HEK293 (cell line): ENCODE data around the gene LRP2BP.

Experiments used
- EGR2 ChIP-seq: fragments of 450-650 bp; formaldehyde crosslinking; IDR thresholded peaks from 2 replicates; pipeline ENCODE4 v1.5.1; 2016; ENCODE audit warnings: low read depth, missing biosample characterization, missing genetic modification characterization
- GLIS1 ChIP-seq: fragments of 450-650 bp; formaldehyde crosslinking; IDR thresholded peaks from 2 replicates; pipeline ENCODE4 v1.5.1; 2016; ENCODE audit warnings: missing biosample characterization, missing genetic modification characterization
- GLIS2 ChIP-seq: fragments of 450-650 bp; formaldehyde crosslinking; IDR thresholded peaks from 2 replicates; pipeline ENCODE4 v1.5.1; 2016; ENCODE audit warnings: missing biosample characterization, missing genetic modification characterization
- KLF8 ChIP-seq: fragments of 450-650 bp; formaldehyde crosslinking; IDR thresholded peaks from 2 replicates; pipeline ENCODE4 v1.5.1; 2016; ENCODE audit warnings: missing biosample characterization, missing genetic modification characterization
- KLF9 ChIP-seq: fragments of 450-650 bp; formaldehyde crosslinking; IDR thresholded peaks from 2 replicates; pipeline ENCODE4 v1.5.1; 2016; ENCODE audit warnings: missing biosample characterization, missing genetic modification characterization, low read depth
- PBX3 ChIP-seq: sonication (generic); formaldehyde crosslinking; IDR thresholded peaks from 2 replicates; pipeline ENCODE4 v1.8.1; 2022; ENCODE audit warnings: mild to moderate bottlenecking, moderate library complexity, missing genetic modification reagents
- SP7 ChIP-seq: fragments of 450-650 bp; formaldehyde crosslinking; IDR thresholded peaks from 2 replicates; pipeline ENCODE4 v1.5.1; 2016; ENCODE audit warnings: missing biosample characterization, missing genetic modification characterization
- ZBTB1 ChIP-seq: fragments of 450-650 bp; formaldehyde crosslinking; IDR thresholded peaks from 2 replicates; pipeline ENCODE4 v1.5.1; 2016; ENCODE audit warnings: missing biosample characterization, missing genetic modification characterization
- ZBTB11 ChIP-seq: fragments of 450-650 bp; formaldehyde crosslinking; conservative IDR thresholded peaks from 2 replicates; pipeline ENCODE4 v1.5.1; 2016; ENCODE audit warnings: low read depth, missing biosample characterization, missing genetic modification characterization
- ZNF211 ChIP-seq: fragments of 450-650 bp; formaldehyde crosslinking; IDR thresholded peaks from 2 replicates; pipeline ENCODE4 v1.5.1; 2016; ENCODE audit warnings: low read depth, missing biosample characterization, missing genetic modification characterization
- ZNF223 ChIP-seq: fragments of 450-650 bp; formaldehyde crosslinking; IDR thresholded peaks from 2 replicates; pipeline ENCODE4 v1.5.1; 2016; ENCODE audit warnings: missing biosample characterization, missing genetic modification characterization
- ZNF274 ChIP-seq, 2 experiments: fragments of 200-500 bp in 1 of 2; fragments of 450-650 bp in 1 of 2; sonication (Bioruptor generic) in 1 of 2; formaldehyde crosslinking in 1 of 2; IDR thresholded peaks; 2 replicates each; pipeline versions ENCODE4 v1.5.1 to v1.6.1; 2014 to 2016; ENCODE audit warnings: borderline replicate concordance in 1 of 2, inconsistent platforms in 1 of 2, low read length in 1 of 2, missing biosample characterization in 1 of 2, missing genetic modification characterization in 1 of 2
- ZNF335 ChIP-seq: fragments of 450-650 bp; formaldehyde crosslinking; conservative IDR thresholded peaks from 2 replicates; pipeline ENCODE4 v1.5.1; 2016; ENCODE audit warnings: missing biosample characterization, missing genetic modification characterization
- ZNF404 ChIP-seq: fragments of 450-650 bp; formaldehyde crosslinking; IDR thresholded peaks from 2 replicates; pipeline ENCODE4 v1.5.1; 2017; ENCODE audit warnings: missing biosample characterization, missing genetic modification characterization
- ZNF521 ChIP-seq: fragments of 450-650 bp; formaldehyde crosslinking; IDR thresholded peaks from 2 replicates; pipeline ENCODE4 v1.5.1; 2017; ENCODE audit warnings: missing biosample characterization, mild to moderate bottlenecking, missing genetic modification characterization
- ZNF544 ChIP-seq: fragments of 450-650 bp; formaldehyde crosslinking; IDR thresholded peaks from 2 replicates; pipeline ENCODE4 v1.5.0; 2017; ENCODE audit warnings: missing biosample characterization, missing genetic modification characterization
- ZNF558 ChIP-seq: fragments of 450-650 bp; formaldehyde crosslinking; IDR thresholded peaks from 2 replicates; pipeline ENCODE4 v1.5.1; 2016; ENCODE audit warnings: missing biosample characterization, missing genetic modification characterization
- ZNF600 ChIP-seq: fragments of 450-650 bp; formaldehyde crosslinking; IDR thresholded peaks from 2 replicates; pipeline ENCODE4 v1.5.1; 2016; ENCODE audit warnings: missing biosample characterization, missing genetic modification characterization
- ZNF660 ChIP-seq: fragments of 450-650 bp; IDR thresholded peaks from 2 replicates; pipeline ENCODE4 v1.5.1; 2018; ENCODE audit warnings: missing biosample characterization, mild to moderate bottlenecking, missing genetic modification characterization
- ZNF677 ChIP-seq: fragments of 450-650 bp; IDR thresholded peaks from 2 replicates; pipeline ENCODE4 v1.5.0; 2018; ENCODE audit warnings: missing biosample characterization, mild to moderate bottlenecking, missing genetic modification characterization, moderate library complexity
- ZNF776 ChIP-seq: fragments of 450-650 bp; formaldehyde crosslinking; IDR thresholded peaks from 2 replicates; pipeline ENCODE4 v1.5.0; 2017; ENCODE audit warnings: missing biosample characterization, missing genetic modification characterization, borderline replicate concordance
- TF ChIP-seq, protein P1 (sequence below): fragments of 450-650 bp; formaldehyde crosslinking; IDR thresholded peaks from 2 replicates; pipeline ENCODE4 v1.5.1; 2016; ENCODE audit warnings: missing biosample characterization, missing genetic modification characterization
- TF ChIP-seq, protein P2 (sequence below): fragments of 450-650 bp; formaldehyde crosslinking; IDR thresholded peaks from 2 replicates; pipeline ENCODE4 v1.5.1; 2016; ENCODE audit warnings: missing biosample characterization, missing genetic modification characterization
- TF ChIP-seq, protein P3 (sequence below): fragments of 450-650 bp; formaldehyde crosslinking; IDR thresholded peaks from 2 replicates; pipeline ENCODE4 v1.5.1; 2016; ENCODE audit warnings: missing biosample characterization, missing genetic modification characterization
- TF ChIP-seq, protein P4 (sequence below): fragments of 450-650 bp; formaldehyde crosslinking; IDR thresholded peaks from 2 replicates; pipeline ENCODE4 v1.5.1; 2016; ENCODE audit warnings: missing biosample characterization, missing genetic modification characterization

The LRP2BP gene

DNA sequence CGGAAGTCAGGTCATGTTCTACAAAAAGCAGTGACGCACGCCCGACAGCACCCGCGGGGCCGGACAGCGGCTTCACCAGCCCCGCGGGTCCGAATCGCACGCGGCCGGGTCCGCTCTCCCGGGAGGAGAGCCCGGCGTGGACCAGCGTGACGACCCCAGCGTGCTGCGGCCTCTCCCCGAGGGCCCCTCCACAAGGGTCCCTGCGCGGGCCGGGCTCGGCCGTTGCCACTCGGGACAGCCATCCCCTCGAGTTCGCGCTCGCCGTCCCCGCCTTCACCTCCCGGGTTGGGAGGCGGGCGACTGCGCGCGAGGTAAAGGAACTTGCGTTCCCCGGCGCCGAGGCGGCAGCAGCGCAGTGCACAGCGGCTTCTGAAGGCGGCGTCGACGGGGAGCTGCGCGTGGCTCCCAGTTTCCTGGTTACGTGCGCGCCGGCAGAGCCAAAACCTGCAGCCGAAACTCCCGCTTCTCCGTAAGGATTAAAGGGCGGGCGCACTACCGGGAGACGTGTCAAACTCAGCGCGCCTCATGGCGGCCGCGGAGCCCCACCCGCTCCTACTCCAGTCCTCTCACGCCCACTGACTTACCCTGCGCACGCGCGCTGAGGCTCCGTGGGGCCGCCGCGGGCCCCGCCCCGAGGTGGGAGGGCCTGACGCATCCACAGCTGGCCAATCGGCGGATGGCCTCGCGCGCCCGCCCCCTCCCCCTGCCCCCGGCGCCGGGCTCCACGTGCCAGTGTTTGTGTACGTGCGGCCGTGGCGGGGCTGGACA lies 416 bp upstream of the LRP2BP start (continued):
- TF ChIP-seq, protein P1, sequence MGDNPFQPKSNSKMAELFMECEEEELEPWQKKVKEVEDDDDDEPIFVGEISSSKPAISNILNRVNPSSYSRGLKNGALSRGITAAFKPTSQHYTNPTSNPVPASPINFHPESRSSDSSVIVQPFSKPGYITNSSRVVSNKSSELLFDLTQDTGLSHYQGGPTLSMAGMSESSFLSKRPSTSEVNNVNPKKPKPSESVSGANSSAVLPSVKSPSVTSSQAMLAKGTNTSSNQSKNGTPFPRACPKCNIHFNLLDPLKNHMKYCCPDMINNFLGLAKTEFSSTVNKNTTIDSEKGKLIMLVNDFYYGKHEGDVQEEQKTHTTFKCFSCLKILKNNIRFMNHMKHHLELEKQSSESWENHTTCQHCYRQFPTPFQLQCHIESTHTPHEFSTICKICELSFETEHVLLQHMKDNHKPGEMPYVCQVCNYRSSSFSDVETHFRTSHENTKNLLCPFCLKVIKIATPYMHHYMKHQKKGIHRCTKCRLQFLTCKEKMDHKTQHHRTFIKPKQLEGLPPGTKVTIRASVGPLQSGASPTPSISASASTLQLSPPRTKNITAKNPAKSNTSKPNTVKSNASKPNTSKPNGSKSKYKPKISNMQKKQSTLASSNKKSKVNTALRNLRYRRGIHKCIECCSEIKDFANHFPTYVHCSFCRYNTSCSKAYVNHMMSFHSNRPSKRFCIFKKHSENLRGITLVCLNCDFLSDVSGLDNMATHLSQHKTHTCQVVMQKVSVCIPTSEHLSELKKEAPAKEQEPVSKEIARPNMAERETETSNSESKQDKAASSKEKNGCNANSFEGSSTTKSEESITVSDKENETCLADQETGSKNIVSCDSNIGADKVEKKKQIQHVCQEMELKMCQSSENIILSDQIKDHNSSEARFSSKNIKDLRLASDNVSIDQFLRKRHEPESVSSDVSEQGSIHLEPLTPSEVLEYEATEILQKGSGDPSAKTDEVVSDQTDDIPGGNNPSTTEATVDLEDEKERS (tag by site-specific recombination) = no peak
- TF ChIP-seq ZNF404 (tag by site-specific recombination) (no peak), ZNF274 (IDR thresholded peaks at IDR 0.05; ENCODE audit: low read length) (no peak), ZNF274 (tag by site-specific recombination; IDR thresholded peaks at IDR 0.05; ENCODE audit: borderline replicate concordance) (no peak), EGR2 (tag by site-specific recombination) (peak; percentile 40; the same call in 1 of the 2 replicates), KLF8 (tag by site-specific recombination) (peak; percentile 53; the same call in 1 of the 2 replicates), GLIS1 (peak; percentile 59), PBX3 (CRISPR knock-in tag) (peak; percentile 52; the same call in 1 of the 2 replicates), ZNF521 (tag by site-specific recombination) (no peak), ZNF600 (peak; percentile 97), KLF9 (peak; percentile 88), ZBTB1 (tag by site-specific recombination) (no peak), SP7 (tag by site-specific recombination) (peak; percentile 70), ZNF776 (tag by site-specific recombination) (no peak), ZNF544 (tag by site-specific recombination) (no peak), ZNF223 (tag by site-specific recombination) (no peak), ZNF660 (tag by site-specific recombination) (peak; percentile 59; the same call in 1 of the 2 replicates), ZNF558 (tag by site-specific recombination) (no peak), GLIS2 (tag by site-specific recombination) (peak; percentile 76; the same call in 1 of the 2 replicates), ZNF211 (no peak), ZNF677 (tag by site-specific recombination) (no peak), ZNF335 (tag by site-specific recombination) (peak; percentile 74), ZBTB11 (tag by site-specific recombination) (0 out of 2 replicates have a peak, but pooled peaks have one; percentile 12)
- TF ChIP-seq, protein P2, sequence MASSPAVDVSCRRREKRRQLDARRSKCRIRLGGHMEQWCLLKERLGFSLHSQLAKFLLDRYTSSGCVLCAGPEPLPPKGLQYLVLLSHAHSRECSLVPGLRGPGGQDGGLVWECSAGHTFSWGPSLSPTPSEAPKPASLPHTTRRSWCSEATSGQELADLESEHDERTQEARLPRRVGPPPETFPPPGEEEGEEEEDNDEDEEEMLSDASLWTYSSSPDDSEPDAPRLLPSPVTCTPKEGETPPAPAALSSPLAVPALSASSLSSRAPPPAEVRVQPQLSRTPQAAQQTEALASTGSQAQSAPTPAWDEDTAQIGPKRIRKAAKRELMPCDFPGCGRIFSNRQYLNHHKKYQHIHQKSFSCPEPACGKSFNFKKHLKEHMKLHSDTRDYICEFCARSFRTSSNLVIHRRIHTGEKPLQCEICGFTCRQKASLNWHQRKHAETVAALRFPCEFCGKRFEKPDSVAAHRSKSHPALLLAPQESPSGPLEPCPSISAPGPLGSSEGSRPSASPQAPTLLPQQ = peak; percentile 29; the same call in 1 of the 2 replicates
- TF ChIP-seq, protein P3, sequence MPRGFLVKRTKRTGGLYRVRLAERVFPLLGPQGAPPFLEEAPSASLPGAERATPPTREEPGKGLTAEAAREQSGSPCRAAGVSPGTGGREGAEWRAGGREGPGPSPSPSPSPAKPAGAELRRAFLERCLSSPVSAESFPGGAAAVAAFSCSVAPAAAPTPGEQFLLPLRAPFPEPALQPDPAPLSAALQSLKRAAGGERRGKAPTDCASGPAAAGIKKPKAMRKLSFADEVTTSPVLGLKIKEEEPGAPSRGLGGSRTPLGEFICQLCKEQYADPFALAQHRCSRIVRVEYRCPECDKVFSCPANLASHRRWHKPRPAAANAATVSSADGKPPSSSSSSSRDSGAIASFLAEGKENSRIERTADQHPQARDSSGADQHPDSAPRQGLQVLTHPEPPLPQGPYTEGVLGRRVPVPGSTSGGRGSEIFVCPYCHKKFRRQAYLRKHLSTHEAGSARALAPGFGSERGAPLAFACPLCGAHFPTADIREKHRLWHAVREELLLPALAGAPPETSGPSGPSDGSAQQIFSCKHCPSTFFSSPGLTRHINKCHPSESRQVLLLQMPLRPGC (tag by site-specific recombination) = peak; percentile 74; the same call in 1 of the 2 replicates
- TF ChIP-seq, protein P4, sequence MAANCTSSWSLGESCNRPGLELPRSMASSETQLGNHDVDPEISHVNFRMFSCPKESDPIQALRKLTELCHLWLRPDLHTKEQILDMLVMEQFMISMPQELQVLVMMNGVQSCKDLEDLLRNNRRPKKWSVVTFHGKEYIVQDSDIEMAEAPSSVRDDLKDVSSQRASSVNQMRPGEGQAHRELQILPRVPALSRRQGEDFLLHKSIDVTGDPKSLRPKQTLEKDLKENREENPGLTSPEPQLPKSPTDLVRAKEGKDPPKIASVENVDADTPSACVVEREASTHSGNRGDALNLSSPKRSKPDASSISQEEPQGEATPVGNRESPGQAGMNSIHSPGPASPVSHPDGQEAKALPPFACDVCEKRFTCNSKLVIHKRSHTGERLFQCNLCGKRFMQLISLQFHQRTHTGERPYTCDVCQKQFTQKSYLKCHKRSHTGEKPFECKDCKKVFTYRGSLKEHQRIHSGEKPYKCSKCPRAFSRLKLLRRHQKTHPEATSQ (tag by site-specific recombination) = 0 out of 2 replicates have a peak, but pooled peaks have one; percentile 29
